GM15510 (cell line): Measurements from ENCODE around the gene MRPL9.

ENCODE experiments used
- POLR2A ChIP-seq: IDR thresholded peaks from 3 replicates; pipeline ENCODE4 v1.6.1; 2011; ENCODE audit warnings: borderline replicate concordance; ENCODE audit not compliant: insufficient read length; ENCODE audit errors: extremely low read depth

The MRPL9 gene

GRCh38 chr1:151710187-151710840 lies 53.0 kb downstream of the MRPL9 start:
- no peak for TF ChIP-seq POLR2A
